Adrenal gland (tissue), 5 donors: ENCODE data around the gene RSPO4.

Experiments used
- POLR2A ChIP-seq, 2 donors: fragments of 450-650 bp; IDR thresholded peaks; one replicate each; pipeline ENCODE4 v1.6.1; 2017; ENCODE audit warnings: antibody characterized with exemption in 2 of 2, mild to moderate bottlenecking in 2 of 2, moderate library complexity in 1 of 2
- TF ChIP-seq, protein P1 (sequence below), 6 experiments: fragments of 450-650 bp in 4 of 6; fragments of 200-600 bp in 2 of 6; sonication (generic) in 1 of 6; IDR thresholded peaks; 1 replicate in 5 of 6; 2 replicates in 1 of 6; pipeline versions ENCODE4 v1.5.1 to v1.8.0; 2016 to 2021; ENCODE audit warnings: antibody characterized with exemption in 6 of 6, mild to moderate bottlenecking in 2 of 6, moderate library complexity in 1 of 6
- donor health status: DM: no; HTN: no; CAD: no.

DNA sequence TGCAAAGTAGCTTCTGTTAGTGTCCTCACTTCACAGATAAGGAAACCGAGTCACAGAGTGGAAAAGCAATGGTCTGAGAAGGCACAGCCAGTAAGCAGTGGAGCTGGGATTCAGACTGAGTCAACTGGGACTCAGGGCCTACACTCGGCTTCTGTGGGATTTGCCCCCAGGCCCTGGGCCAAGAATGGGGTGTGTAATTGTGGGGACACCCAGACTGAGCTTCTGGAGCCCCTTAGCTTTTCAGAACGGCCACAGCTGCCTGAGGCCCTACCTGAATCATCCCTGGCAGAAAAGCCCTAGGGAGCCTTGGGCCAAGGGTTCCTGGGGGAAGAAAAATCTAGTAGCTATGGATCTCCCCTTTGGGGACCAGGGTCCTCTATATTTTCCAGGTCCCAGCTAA is 92.5 kb downstream of the RSPO4 start:
- TF ChIP-seq, protein P1, sequence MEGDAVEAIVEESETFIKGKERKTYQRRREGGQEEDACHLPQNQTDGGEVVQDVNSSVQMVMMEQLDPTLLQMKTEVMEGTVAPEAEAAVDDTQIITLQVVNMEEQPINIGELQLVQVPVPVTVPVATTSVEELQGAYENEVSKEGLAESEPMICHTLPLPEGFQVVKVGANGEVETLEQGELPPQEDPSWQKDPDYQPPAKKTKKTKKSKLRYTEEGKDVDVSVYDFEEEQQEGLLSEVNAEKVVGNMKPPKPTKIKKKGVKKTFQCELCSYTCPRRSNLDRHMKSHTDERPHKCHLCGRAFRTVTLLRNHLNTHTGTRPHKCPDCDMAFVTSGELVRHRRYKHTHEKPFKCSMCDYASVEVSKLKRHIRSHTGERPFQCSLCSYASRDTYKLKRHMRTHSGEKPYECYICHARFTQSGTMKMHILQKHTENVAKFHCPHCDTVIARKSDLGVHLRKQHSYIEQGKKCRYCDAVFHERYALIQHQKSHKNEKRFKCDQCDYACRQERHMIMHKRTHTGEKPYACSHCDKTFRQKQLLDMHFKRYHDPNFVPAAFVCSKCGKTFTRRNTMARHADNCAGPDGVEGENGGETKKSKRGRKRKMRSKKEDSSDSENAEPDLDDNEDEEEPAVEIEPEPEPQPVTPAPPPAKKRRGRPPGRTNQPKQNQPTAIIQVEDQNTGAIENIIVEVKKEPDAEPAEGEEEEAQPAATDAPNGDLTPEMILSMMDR (IDR thresholded peaks at IDR 0.05): no peak
- TF ChIP-seq POLR2A (IDR thresholded peaks at IDR 0.05): no peak
